Astrocyte (in vitro differentiated cells and primary cell): Measurements from ENCODE around the gene COL9A1.

ENCODE experiments used
- CTCF ChIP-seq: IDR thresholded peaks from 2 replicates; pipeline ENCODE4 v1.5.1; 2011; ENCODE audit warnings: low read depth, mild to moderate bottlenecking, inconsistent platforms, low read length, moderate library complexity; ENCODE audit not compliant: insufficient read depth
- EZH2 ChIP-seq: IDR thresholded peaks from 2 replicates; pipeline ENCODE4 v1.6.1; 2012; ENCODE audit warnings: mild to moderate bottlenecking, low read length, inconsistent platforms; ENCODE audit not compliant: insufficient read depth

DNA sequence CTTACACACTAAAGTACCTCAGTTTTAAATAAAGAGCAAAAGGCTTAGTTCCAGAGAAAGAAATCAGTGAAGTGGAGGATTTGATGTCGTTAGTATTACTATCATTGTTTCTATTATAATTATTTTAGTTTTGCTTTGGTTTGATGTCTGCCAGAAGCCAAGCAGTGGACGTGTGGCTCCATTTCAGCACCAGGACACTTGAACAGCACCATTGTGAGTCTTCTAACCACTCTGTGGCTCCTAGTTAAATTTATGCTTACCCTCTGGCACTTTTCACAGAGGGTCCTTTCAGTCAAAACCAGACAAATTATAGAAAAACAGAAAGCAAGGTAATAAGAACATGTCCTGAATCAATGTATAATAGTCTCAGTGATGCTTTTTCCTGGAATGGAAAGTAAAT lies 3.4 kb downstream of the COL9A1 start:
- TF ChIP-seq CTCF (no peak), EZH2 (no peak)
